Measurements from ENCODE around the gene TULP1. TPM values are rescaled to one million over a fixed set of nuclear protein-coding genes. Genes with fewer than 3 reads are reported as not detected.

The TULP1 gene
- total RNA-seq, 1 experiment from 2014 or later, result not detected

DNA sequence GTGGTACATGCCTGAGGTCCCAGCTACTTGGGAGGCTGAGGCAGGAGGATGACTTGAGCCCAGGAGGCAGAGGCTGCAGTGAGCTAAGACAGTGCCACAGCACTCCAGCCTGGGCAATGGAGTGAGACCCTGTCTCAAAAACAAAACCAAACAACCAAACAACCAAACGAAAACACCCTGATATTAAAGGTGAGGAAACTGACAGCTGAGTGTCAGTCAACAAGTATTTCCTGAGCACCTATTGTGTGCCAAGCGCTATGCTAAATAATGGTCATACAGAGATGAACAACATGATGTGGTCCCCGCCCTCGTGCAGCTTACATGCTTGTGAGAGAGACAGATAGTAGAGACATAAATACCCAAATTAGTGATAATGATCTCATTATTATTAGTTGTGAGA is 1.9 kb upstream of the TULP1 start:
- Histone ChIP-seq H4K20me1 (ENCODE audit: low read length) (no peaks in the 10 kb centered on the region), H3K36me3 (ENCODE audit: low read depth, low read length) (no peaks in the 10 kb centered on the region), H3K9me2 (replicated peaks; ENCODE audit: low read length) (no peaks in the 10 kb centered on the region), H3F3A (ENCODE audit: low read length, unreplicated experiment) (no peaks in the 10 kb centered on the region), H3K4me1 (ENCODE audit: insufficient read depth, low read length) (no peaks in the 10 kb centered on the region), H2AFZ (ENCODE audit: low read length) (no peak overlapping the region), H3K27me3 (ENCODE audit: low read length) (no peaks in the 10 kb centered on the region), H3K9me3 (ENCODE audit: low read length) (no peaks in the 10 kb centered on the region), H3K4me3 (ENCODE audit: low read length) (no peak overlapping the region), H3K27ac (ENCODE audit: low read length) (no peak overlapping the region), H3K4me2 (ENCODE audit: low read length) (no peak overlapping the region), H3K9ac (ENCODE audit: low read length) (no peak overlapping the region), H3K79me2 (ENCODE audit: low read length) (no peaks in the 10 kb centered on the region)
- ChIA-PET CTCF (no interaction called here), POLR2A (ENCODE audit: unreplicated experiment) (no interaction called here)
- no peak for ATAC-seq
- intact Hi-C loops (cut with micrococcal nuclease), result no loop called here
- no peak for TF ChIP-seq EZH2phosphoT487 (IDR thresholded peaks at IDR 0.05; ENCODE audit: borderline replicate concordance, low read length)
- no peak for TF ChIP-seq EZH2 (IDR thresholded peaks at IDR 0.05; ENCODE audit: low read length, unreplicated experiment)
- TF ChIP-seq, protein P1, sequence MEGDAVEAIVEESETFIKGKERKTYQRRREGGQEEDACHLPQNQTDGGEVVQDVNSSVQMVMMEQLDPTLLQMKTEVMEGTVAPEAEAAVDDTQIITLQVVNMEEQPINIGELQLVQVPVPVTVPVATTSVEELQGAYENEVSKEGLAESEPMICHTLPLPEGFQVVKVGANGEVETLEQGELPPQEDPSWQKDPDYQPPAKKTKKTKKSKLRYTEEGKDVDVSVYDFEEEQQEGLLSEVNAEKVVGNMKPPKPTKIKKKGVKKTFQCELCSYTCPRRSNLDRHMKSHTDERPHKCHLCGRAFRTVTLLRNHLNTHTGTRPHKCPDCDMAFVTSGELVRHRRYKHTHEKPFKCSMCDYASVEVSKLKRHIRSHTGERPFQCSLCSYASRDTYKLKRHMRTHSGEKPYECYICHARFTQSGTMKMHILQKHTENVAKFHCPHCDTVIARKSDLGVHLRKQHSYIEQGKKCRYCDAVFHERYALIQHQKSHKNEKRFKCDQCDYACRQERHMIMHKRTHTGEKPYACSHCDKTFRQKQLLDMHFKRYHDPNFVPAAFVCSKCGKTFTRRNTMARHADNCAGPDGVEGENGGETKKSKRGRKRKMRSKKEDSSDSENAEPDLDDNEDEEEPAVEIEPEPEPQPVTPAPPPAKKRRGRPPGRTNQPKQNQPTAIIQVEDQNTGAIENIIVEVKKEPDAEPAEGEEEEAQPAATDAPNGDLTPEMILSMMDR (conservative IDR thresholded peaks at IDR 0.05; ENCODE audit: low read depth, low read length), result no peak
- no peak for DNase-seq
- no TSS peak for BruUV-seq (replicated peaks)

DNA sequence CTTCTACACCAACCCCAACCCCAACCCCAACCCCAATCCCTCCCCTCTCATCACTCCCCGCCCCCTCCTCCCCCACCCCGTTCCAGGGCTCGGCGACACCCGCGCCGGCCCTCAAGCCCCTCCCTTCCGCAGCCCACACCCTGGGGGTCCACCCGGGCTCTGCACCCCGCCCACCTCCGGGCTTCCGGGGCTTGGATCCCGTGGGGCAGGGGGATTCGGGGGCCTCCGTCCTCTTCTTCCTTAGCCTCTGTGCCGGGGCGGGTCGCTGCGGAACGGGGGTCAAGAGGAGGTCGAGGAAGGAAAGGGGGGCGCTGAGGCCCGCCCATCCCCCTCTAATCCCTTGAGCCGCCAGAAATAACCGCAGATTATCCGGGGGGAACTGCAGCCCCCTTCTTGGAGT is 690 bp downstream of the TULP1 start:
- Histone ChIP-seq H3K9me2 (replicated peaks; ENCODE audit: low read length) (no peaks in the 10 kb centered on the region), H3K9me3 (ENCODE audit: low read length) (no peaks in the 10 kb centered on the region), H3F3A (ENCODE audit: low read length, unreplicated experiment) (no peaks in the 10 kb centered on the region), H3K79me2 (ENCODE audit: low read length) (no peaks in the 10 kb centered on the region), H3K9ac (ENCODE audit: low read length) (no peak overlapping the region), H3K27me3 (ENCODE audit: low read length) (no peaks in the 10 kb centered on the region), H4K20me1 (ENCODE audit: low read length) (no peaks in the 10 kb centered on the region), H3K4me3 (ENCODE audit: low read length) (no peak overlapping the region), H3K27ac (ENCODE audit: low read length) (no peak overlapping the region), H3K36me3 (ENCODE audit: low read depth, low read length) (no peaks in the 10 kb centered on the region), H2AFZ (ENCODE audit: low read length) (no peak overlapping the region), H3K4me2 (ENCODE audit: low read length) (no peak overlapping the region), H3K4me1 (ENCODE audit: insufficient read depth, low read length) (no peaks in the 10 kb centered on the region)
- POLR2A ChIA-PET (ENCODE audit: unreplicated experiment), result no interaction called here
- DNase-seq (no peak), ATAC-seq (no peak)
- TF ChIP-seq EZH2 (IDR thresholded peaks at IDR 0.05; ENCODE audit: low read length, unreplicated experiment) (no peak), EZH2phosphoT487 (IDR thresholded peaks at IDR 0.05; ENCODE audit: borderline replicate concordance, low read length) (no peak)
- TF ChIP-seq, protein P1 (conservative IDR thresholded peaks at IDR 0.05; ENCODE audit: low read depth, low read length), result no peak
- intact Hi-C loops (cut with micrococcal nuclease), result no loop called here
- CTCF ChIA-PET, result no interaction called here
- no TSS peak for BruUV-seq (replicated peaks)

DNA sequence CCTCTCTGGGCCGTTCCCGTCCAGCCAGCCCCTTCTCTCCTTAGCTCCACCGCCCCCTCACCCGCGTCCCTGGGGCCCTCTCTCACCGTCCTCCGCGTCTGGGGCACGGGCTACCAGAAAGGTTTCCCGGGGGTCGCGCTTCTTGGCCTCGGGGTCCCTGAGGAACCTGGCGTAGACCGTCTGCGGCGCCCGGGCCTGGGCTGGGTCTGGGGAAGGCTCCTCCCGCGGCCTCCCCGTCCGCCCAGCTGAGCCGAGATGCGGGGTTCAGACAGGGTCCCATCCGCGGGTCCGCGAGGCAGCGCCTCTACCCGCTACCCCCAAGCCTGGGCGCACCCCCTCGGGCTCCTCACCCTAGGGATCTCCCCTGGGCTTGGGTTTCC is 1.1 kb downstream of the TULP1 start:
- no peaks in the 10 kb centered on the region for H4K20me1 ChIP-seq (ENCODE audit: low read length)
- no peak overlapping the region for H3K27ac ChIP-seq (ENCODE audit: low read length)
- no peaks in the 10 kb centered on the region for H3K36me3 ChIP-seq (ENCODE audit: low read depth, low read length)
- no peaks in the 10 kb centered on the region for H3K27me3 ChIP-seq (ENCODE audit: low read length)
- H3K4me2 ChIP-seq (ENCODE audit: low read length), result no peak overlapping the region
- H3K4me3 ChIP-seq (ENCODE audit: low read length), result no peak overlapping the region
- no peak overlapping the region for H2AFZ ChIP-seq (ENCODE audit: low read length)
- TF ChIP-seq, protein P1 (conservative IDR thresholded peaks at IDR 0.05; ENCODE audit: low read depth, low read length), result no peak
- TF ChIP-seq EZH2phosphoT487 (IDR thresholded peaks at IDR 0.05; ENCODE audit: borderline replicate concordance, low read length) (no peak), EZH2 (IDR thresholded peaks at IDR 0.05; ENCODE audit: low read length, unreplicated experiment) (no peak)
- no peaks in the 10 kb centered on the region for H3K4me1 ChIP-seq (ENCODE audit: insufficient read depth, low read length)
- CTCF ChIA-PET, result no interaction called here
- H3K9me3 ChIP-seq (ENCODE audit: low read length), result no peaks in the 10 kb centered on the region
- no peaks in the 10 kb centered on the region for H3K79me2 ChIP-seq (ENCODE audit: low read length)
- POLR2A ChIA-PET (ENCODE audit: unreplicated experiment), result no interaction called here
- no peaks in the 10 kb centered on the region for H3K9me2 ChIP-seq (replicated peaks; ENCODE audit: low read length)
- BruUV-seq (replicated peaks), result no TSS peak
- intact Hi-C loops (cut with micrococcal nuclease), result no loop called here
- no peak for ATAC-seq
- no peak for DNase-seq
- no peak overlapping the region for H3K9ac ChIP-seq (ENCODE audit: low read length)
- no peaks in the 10 kb centered on the region for H3F3A ChIP-seq (ENCODE audit: low read length, unreplicated experiment)
